ENCODE results near the gene PLCD4.

The PLCD4 gene

GRCh38 chr2:218582076-218582475 lies 25.6 kb upstream of the PLCD4 start:
- DNase-seq: no peak
- H3K9me3 Mint-ChIP-seq: no peaks in the 10 kb centered on the region
- peak overlapping the region; percentile 87 for H3K27ac Mint-ChIP-seq
- H3K36me3 Mint-ChIP-seq (ENCODE audit: low read depth): peaks cover 89% of the 10 kb centered on the region
- H3K27me3 Mint-ChIP-seq: no peaks in the 10 kb centered on the region
- no peak overlapping the region for H3K4me3 Mint-ChIP-seq
- H3K4me1 Mint-ChIP-seq (ENCODE audit: low read depth): peaks cover 43% of the 10 kb centered on the region

DNA sequence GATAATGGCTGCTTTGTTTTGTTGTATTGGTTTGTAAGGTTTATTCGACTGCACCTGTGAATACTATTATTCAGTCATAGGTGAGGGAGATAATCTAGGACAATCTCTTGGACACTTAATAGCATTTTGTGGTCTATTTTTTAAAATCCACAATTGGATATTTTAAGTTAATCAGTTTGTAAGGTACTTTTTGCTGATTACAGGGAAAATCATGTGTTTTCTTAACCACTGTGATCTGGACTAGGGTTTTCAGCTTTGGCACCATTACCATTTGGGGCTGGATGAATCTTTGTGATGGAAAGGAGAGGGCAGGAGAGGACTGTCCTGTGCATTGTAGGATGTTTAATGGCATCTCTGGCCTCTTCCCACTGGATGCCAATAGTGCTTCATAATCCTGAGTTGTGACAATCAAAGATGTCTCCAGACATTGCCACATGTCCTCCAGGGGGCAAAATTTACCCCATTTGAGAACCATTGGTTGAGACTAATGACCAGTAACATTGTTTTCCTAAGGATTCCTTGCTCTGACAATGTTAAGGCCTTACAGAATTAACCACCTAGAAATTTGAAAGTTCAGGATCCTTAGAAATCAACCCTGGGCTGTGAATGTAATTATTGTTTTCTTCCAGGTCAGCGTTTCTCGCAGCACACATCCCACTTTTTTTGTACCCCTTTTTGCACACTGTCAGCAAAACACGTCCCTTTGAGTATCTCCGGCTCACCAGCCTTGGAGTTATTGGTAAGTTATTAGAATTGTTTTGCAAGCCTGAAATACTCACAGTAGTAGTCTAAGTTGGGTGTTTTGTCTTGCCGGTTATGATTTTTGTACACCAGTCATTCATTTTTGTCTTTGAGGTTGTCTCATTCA lies 23.5 kb upstream of the PLCD4 start:
- Mint-ChIP-seq H3K4me1 (ENCODE audit: low read depth) (peaks cover 27% of the 10 kb centered on the region), H3K27me3 (no peaks in the 10 kb centered on the region), H3K4me3 (no peak overlapping the region), H3K27ac (no peak overlapping the region), H3K9me3 (no peaks in the 10 kb centered on the region), H3K36me3 (ENCODE audit: low read depth) (peaks cover 86% of the 10 kb centered on the region)
- no peak for DNase-seq

GRCh38 chr2:218585541-218585940 lies 22.2 kb upstream of the PLCD4 start:
- Mint-ChIP-seq H3K27me3 (no peaks in the 10 kb centered on the region), H3K9me3 (no peaks in the 10 kb centered on the region), H3K27ac (no peak overlapping the region), H3K4me1 (ENCODE audit: low read depth) (peaks cover 23% of the 10 kb centered on the region), H3K4me3 (no peak overlapping the region), H3K36me3 (ENCODE audit: low read depth) (peaks cover 92% of the 10 kb centered on the region)
- no peak for DNase-seq

GRCh38 chr2:218605432-218605831 lies 2.3 kb upstream of the PLCD4 start:
- H3K27me3 Mint-ChIP-seq: peaks cover 6% of the 10 kb centered on the region
- DNase-seq: no peak
- H3K4me3 Mint-ChIP-seq: no peak overlapping the region
- no peak overlapping the region for H3K27ac Mint-ChIP-seq
- no peaks in the 10 kb centered on the region for H3K4me1 Mint-ChIP-seq (ENCODE audit: low read depth)
- H3K36me3 Mint-ChIP-seq (ENCODE audit: low read depth): no peaks in the 10 kb centered on the region
- no peaks in the 10 kb centered on the region for H3K9me3 Mint-ChIP-seq

DNA sequence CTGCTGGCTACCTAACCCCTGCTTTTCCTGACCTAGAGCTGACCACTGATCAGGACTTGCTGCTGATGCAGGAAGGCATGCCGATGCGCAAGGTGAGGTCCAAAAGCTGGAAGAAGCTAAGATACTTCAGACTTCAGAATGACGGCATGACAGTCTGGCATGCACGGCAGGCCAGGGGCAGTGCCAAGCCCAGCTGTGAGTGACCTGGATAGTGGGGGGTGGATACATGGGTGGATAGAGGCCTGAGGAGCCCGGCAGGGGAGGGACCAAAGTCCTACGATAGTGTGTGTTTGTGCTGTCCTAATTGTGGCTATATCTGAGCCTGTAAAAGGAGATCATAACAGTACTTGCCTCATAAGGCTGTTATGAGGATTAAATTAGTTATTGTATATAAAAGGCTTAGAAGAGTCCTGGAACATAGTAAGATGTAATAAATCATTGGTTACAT lies 8.2 kb downstream of the PLCD4 start:
- Mint-ChIP-seq H3K36me3 (ENCODE audit: low read depth) (no peaks in the 10 kb centered on the region), H3K27ac (no peak overlapping the region), H3K27me3 (no peaks in the 10 kb centered on the region), H3K4me1 (ENCODE audit: low read depth) (no peaks in the 10 kb centered on the region), H3K4me3 (no peak overlapping the region), H3K9me3 (no peaks in the 10 kb centered on the region)
- DNase-seq: no peak

DNA sequence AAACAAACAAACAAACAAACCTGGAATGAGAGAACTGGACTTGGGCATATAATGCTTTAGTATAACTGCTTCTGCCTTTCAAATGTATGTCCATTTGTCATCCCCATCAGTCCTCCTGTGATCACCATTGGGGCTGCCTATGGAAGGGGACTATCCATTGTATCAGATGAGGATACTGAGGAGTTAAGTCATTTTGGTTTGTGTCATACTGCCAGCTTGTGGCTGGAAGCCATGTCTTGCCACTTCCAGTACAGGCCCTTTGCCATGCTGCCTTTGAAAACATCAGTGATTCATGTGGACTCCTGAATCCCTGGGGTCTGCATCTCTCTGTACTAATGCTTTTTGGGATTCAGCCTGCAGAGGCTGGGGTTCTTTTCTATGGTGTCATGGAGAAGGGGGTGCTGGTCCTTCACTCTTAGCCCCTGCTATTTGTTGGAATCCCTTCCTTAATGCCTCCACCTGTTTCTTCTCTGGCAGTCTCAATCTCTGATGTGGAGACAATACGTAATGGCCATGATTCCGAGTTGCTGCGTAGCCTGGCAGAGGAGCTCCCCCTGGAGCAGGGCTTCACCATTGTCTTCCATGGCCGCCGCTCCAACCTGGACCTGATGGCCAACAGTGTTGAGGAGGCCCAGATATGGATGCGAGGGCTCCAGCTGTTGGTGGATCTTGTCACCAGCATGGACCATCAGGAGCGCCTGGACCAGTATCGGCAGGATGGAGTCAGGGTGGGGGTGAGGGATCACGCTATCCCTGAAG lies 10.6 kb downstream of the PLCD4 start:
- no peak overlapping the region for H3K4me3 Mint-ChIP-seq
- H3K27ac Mint-ChIP-seq: no peak overlapping the region
- DNase-seq: no peak
- no peaks in the 10 kb centered on the region for H3K36me3 Mint-ChIP-seq (ENCODE audit: low read depth)
- H3K27me3 Mint-ChIP-seq: no peaks in the 10 kb centered on the region
- no peaks in the 10 kb centered on the region for H3K9me3 Mint-ChIP-seq
- H3K4me1 Mint-ChIP-seq (ENCODE audit: low read depth): no peaks in the 10 kb centered on the region

- Mint-ChIP-seq H3K36me3 (ENCODE audit: low read depth) (no peaks in the 10 kb centered on the region), H3K4me3 (no peak overlapping the region), H3K27me3 (no peaks in the 10 kb centered on the region), H3K9me3 (no peaks in the 10 kb centered on the region), H3K4me1 (ENCODE audit: low read depth) (no peaks in the 10 kb centered on the region), H3K27ac (no peak overlapping the region)
- DNase-seq: no peak
These were observed 13.3 kb downstream of the PLCD4 start for GRCh38 chr2:218621007-218621406.

- Mint-ChIP-seq H3K4me3 (no peak overlapping the region), H3K27me3 (no peaks in the 10 kb centered on the region), H3K36me3 (ENCODE audit: low read depth) (no peaks in the 10 kb centered on the region), H3K4me1 (ENCODE audit: low read depth) (peaks cover under 1% of the 10 kb centered on the region), H3K27ac (no peak overlapping the region), H3K9me3 (no peaks in the 10 kb centered on the region)
- no peak for DNase-seq
These were observed 15.1 kb downstream of the PLCD4 start for GRCh38 chr2:218622606-218623365.

DNA sequence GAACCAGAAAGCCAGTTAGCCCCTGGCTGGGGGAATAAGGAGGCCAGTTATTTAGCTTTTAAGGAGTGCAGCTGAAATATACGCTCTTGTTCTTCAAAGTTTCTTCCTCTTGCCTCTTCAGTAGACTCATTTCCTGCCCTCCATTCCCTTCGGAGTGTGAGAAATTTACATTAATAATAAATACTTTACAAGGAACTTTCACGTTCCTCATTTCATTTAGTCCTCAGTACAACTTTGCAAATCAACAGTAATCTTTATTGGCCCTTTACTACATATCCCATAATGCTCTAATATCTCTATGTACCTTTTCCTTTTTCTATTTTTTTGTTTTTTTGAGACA lies 15.6 kb downstream of the PLCD4 start:
- Mint-ChIP-seq H3K9me3 (no peaks in the 10 kb centered on the region), H3K36me3 (ENCODE audit: low read depth) (no peaks in the 10 kb centered on the region), H3K27ac (no peak overlapping the region), H3K4me3 (no peak overlapping the region), H3K27me3 (no peaks in the 10 kb centered on the region), H3K4me1 (ENCODE audit: low read depth) (peaks cover 4% of the 10 kb centered on the region)
- DNase-seq: no peak

- H3K27me3 Mint-ChIP-seq: no peaks in the 10 kb centered on the region
- no peak for DNase-seq
- no peak overlapping the region for H3K4me3 Mint-ChIP-seq
- H3K4me1 Mint-ChIP-seq (ENCODE audit: low read depth): peaks cover 4% of the 10 kb centered on the region
- no peak overlapping the region for H3K27ac Mint-ChIP-seq
- H3K9me3 Mint-ChIP-seq: no peaks in the 10 kb centered on the region
- no peaks in the 10 kb centered on the region for H3K36me3 Mint-ChIP-seq (ENCODE audit: low read depth)
These were observed 18.7 kb downstream of the PLCD4 start for GRCh38 chr2:218626369-218626768.

DNA sequence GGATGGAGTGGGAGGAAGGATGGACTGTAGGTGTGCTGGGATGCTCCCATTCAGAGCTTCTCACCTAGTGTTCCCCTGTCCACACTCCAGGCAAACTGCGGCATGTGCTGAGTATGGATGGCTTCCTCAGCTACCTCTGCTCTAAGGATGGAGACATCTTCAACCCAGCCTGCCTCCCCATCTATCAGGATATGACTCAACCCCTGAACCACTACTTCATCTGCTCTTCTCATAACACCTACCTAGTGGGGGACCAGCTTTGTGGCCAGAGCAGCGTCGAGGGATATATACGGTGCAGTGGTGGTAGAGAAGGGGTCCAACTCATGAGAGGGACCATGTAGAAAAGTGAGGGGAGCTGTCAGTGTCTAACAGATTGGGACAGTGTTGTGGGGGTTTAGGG lies 20.2 kb downstream of the PLCD4 start:
- Mint-ChIP-seq H3K9me3 (no peaks in the 10 kb centered on the region), H3K27ac (no peak overlapping the region), H3K4me1 (ENCODE audit: low read depth) (peaks cover 4% of the 10 kb centered on the region), H3K4me3 (no peak overlapping the region), H3K36me3 (ENCODE audit: low read depth) (peaks cover 2% of the 10 kb centered on the region), H3K27me3 (no peaks in the 10 kb centered on the region)
- no peak for DNase-seq

DNA sequence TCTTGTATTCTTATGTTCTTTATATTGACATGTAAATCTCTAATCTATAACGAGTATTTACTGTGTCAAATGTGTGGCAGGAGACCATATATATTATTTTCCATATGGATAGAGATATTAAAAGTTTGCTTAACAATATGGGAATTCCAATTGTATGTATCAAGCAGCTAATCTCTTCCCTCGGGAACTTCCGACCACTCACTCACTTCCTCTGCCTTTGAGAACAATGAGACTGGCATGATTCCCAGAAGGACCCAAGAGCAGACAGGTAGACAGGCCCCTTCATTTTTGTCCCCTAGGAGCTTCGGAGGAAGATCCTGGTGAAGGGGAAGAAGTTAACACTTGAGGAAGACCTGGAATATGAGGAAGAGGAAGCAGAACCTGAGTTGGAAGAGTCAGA lies 24.1 kb downstream of the PLCD4 start:
- Mint-ChIP-seq H3K9me3 (no peaks in the 10 kb centered on the region), H3K36me3 (ENCODE audit: low read depth) (peaks cover 39% of the 10 kb centered on the region), H3K4me1 (ENCODE audit: low read depth) (peaks cover 4% of the 10 kb centered on the region), H3K27ac (no peak overlapping the region), H3K27me3 (no peaks in the 10 kb centered on the region), H3K4me3 (no peak overlapping the region)
- no peak for DNase-seq

- no peaks in the 10 kb centered on the region for H3K4me1 Mint-ChIP-seq (ENCODE audit: low read depth)
- peaks cover 78% of the 10 kb centered on the region for H3K36me3 Mint-ChIP-seq (ENCODE audit: low read depth)
- no peaks in the 10 kb centered on the region for H3K9me3 Mint-ChIP-seq
- H3K27me3 Mint-ChIP-seq: no peaks in the 10 kb centered on the region
- DNase-seq: no peak
- H3K27ac Mint-ChIP-seq: peak overlapping the region; percentile 56
- H3K4me3 Mint-ChIP-seq: no peak overlapping the region
These were observed 28.0 kb downstream of the PLCD4 start for GRCh38 chr2:218635719-218636118.

DNA sequence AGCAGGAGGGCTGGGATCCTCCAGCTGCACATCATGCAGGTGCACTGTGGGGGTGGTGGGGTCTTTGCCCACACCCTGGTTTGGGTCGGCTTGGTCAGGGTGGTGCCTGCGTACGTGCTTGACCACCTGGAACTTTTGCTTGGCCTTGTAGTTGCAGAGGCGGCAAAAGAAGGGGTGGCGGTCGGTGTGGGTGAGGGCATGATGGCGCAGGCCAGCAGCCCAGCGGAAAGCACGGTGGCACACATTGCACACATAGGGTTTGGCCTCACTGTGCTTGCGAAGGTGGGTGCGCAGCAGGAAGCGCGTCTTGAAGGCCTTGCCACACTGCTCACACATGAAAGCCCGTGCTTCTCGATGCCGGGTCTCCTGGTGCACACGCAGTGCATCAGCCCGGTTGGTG lies 30.7 kb downstream of the PLCD4 start:
- no peak for DNase-seq
- no peaks in the 10 kb centered on the region for H3K4me1 Mint-ChIP-seq (ENCODE audit: low read depth)
- H3K27me3 Mint-ChIP-seq: no peaks in the 10 kb centered on the region
- no peak overlapping the region for H3K4me3 Mint-ChIP-seq
- H3K27ac Mint-ChIP-seq: no peak overlapping the region
- H3K9me3 Mint-ChIP-seq: no peaks in the 10 kb centered on the region
- H3K36me3 Mint-ChIP-seq (ENCODE audit: low read depth): peaks cover 98% of the 10 kb centered on the region
